KOPT-K1 (cell line): ENCODE data around the gene HNF4A.

Experiments used
- H3K27ac ChIP-seq: fragments of 200-600 bp; sonication (generic); 2 replicates; pipeline ENCODE4 v1.5.1; 2016; ENCODE audit warnings: antibody characterized with exemption, mild to moderate bottlenecking, low read depth, low read length; ENCODE audit not compliant: poor library complexity, severe bottlenecking
- H3K36me3 ChIP-seq: fragments of 200-600 bp; sonication (generic); 2 replicates; pipeline ENCODE4 v1.5.1; 2017; ENCODE audit warnings: antibody characterized with exemption, mild to moderate bottlenecking, low read length, moderate library complexity; ENCODE audit not compliant: insufficient read depth
- H3K9me3 ChIP-seq: fragments of 200-600 bp; sonication (generic); 2 replicates; pipeline ENCODE4 v1.5.1; 2017; ENCODE audit warnings: antibody characterized with exemption, low read length, mild to moderate bottlenecking; ENCODE audit not compliant: insufficient read depth, poor library complexity, severe bottlenecking

The HNF4A gene

GRCh38 chr20:44361021-44361420 is 5.5 kb downstream of the HNF4A start:
- Histone ChIP-seq H3K36me3 (no peaks in the 10 kb centered on the region), H3K9me3 (no peaks in the 10 kb centered on the region), H3K27ac (no peak overlapping the region)

- no peak overlapping the region for H3K27ac ChIP-seq
- H3K36me3 ChIP-seq, result no peaks in the 10 kb centered on the region
- no peaks in the 10 kb centered on the region for H3K9me3 ChIP-seq
Measured at GRCh38 chr20:44362466-44362940, 7.0 kb downstream of the HNF4A start.

GRCh38 chr20:44364068-44364467 is 8.6 kb downstream of the HNF4A start:
- no peaks in the 10 kb centered on the region for H3K36me3 ChIP-seq
- no peaks in the 10 kb centered on the region for H3K9me3 ChIP-seq
- H3K27ac ChIP-seq, result no peak overlapping the region

- no peaks in the 10 kb centered on the region for H3K9me3 ChIP-seq
- no peak overlapping the region for H3K27ac ChIP-seq
- H3K36me3 ChIP-seq, result no peaks in the 10 kb centered on the region
Measured at GRCh38 chr20:44364780-44365179, 9.3 kb downstream of the HNF4A start.

GRCh38 chr20:44367746-44368145 is 12.2 kb downstream of the HNF4A start:
- H3K9me3 ChIP-seq, result no peaks in the 10 kb centered on the region

GRCh38 chr20:44370639-44371218 is 15.2 kb downstream of the HNF4A start:
- Histone ChIP-seq H3K27ac (no peak overlapping the region), H3K36me3 (no peaks in the 10 kb centered on the region), H3K9me3 (no peaks in the 10 kb centered on the region)

More at GRCh38 chr20:44367746-44368145, 12.2 kb downstream of the HNF4A start:
- no peak overlapping the region for H3K27ac ChIP-seq
- no peaks in the 10 kb centered on the region for H3K36me3 ChIP-seq

GRCh38 chr20:44382641-44383040 is 27.1 kb downstream of the HNF4A start:
- H3K36me3 ChIP-seq, result no peaks in the 10 kb centered on the region
- no peak overlapping the region for H3K27ac ChIP-seq
- no peaks in the 10 kb centered on the region for H3K9me3 ChIP-seq

- Histone ChIP-seq H3K9me3 (no peaks in the 10 kb centered on the region), H3K36me3 (no peaks in the 10 kb centered on the region), H3K27ac (no peak overlapping the region)
Measured at GRCh38 chr20:44384423-44385027, 29.0 kb downstream of the HNF4A start.

GRCh38 chr20:44388466-44389023 is 33.0 kb downstream of the HNF4A start:
- Histone ChIP-seq H3K9me3 (no peaks in the 10 kb centered on the region), H3K27ac (no peak overlapping the region), H3K36me3 (no peaks in the 10 kb centered on the region)

- H3K27ac ChIP-seq, result no peak overlapping the region
Measured at GRCh38 chr20:44389871-44390270, 34.4 kb downstream of the HNF4A start.

GRCh38 chr20:44390280-44390679 is 34.8 kb downstream of the HNF4A start:
- Histone ChIP-seq H3K36me3 (no peaks in the 10 kb centered on the region), H3K9me3 (no peaks in the 10 kb centered on the region), H3K27ac (no peak overlapping the region)

More at GRCh38 chr20:44389871-44390270, 34.4 kb downstream of the HNF4A start:
- Histone ChIP-seq H3K36me3 (no peaks in the 10 kb centered on the region), H3K9me3 (no peaks in the 10 kb centered on the region)

- Histone ChIP-seq H3K36me3 (no peaks in the 10 kb centered on the region), H3K27ac (no peak overlapping the region)
Measured at GRCh38 chr20:44392088-44392775, 36.7 kb downstream of the HNF4A start.

GRCh38 chr20:44392776-44393607 is 37.5 kb downstream of the HNF4A start:
- H3K36me3 ChIP-seq, result no peaks in the 10 kb centered on the region
- no peaks in the 10 kb centered on the region for H3K9me3 ChIP-seq
- H3K27ac ChIP-seq, result no peak overlapping the region

More at GRCh38 chr20:44392088-44392775, 36.7 kb downstream of the HNF4A start:
- H3K9me3 ChIP-seq, result no peaks in the 10 kb centered on the region

GRCh38 chr20:44393608-44394451 is 38.3 kb downstream of the HNF4A start:
- no peak overlapping the region for H3K27ac ChIP-seq
- no peaks in the 10 kb centered on the region for H3K9me3 ChIP-seq
- H3K36me3 ChIP-seq, result no peaks in the 10 kb centered on the region
